ENCODE data around the gene SGPP2.

DNA sequence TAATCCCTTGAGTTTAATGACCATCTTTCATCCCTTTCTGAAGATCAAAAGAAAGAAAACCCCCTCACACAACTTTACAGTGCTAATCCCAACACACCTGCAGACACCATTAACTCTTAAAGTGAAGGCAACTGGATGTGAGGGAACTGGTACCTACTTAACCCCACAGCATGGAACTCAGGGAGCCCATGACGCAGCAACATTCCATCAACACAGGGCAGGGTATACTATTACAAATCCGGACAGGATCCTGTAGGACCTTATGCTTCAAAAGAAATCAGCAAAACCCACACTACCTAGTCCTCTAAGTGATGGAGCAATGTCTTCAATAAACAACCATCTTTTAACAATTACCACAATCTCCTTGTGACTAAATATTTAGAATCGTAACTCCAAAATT, 153.0 kb downstream of the SGPP2 start:
- TF ChIP-seq, protein P1, sequence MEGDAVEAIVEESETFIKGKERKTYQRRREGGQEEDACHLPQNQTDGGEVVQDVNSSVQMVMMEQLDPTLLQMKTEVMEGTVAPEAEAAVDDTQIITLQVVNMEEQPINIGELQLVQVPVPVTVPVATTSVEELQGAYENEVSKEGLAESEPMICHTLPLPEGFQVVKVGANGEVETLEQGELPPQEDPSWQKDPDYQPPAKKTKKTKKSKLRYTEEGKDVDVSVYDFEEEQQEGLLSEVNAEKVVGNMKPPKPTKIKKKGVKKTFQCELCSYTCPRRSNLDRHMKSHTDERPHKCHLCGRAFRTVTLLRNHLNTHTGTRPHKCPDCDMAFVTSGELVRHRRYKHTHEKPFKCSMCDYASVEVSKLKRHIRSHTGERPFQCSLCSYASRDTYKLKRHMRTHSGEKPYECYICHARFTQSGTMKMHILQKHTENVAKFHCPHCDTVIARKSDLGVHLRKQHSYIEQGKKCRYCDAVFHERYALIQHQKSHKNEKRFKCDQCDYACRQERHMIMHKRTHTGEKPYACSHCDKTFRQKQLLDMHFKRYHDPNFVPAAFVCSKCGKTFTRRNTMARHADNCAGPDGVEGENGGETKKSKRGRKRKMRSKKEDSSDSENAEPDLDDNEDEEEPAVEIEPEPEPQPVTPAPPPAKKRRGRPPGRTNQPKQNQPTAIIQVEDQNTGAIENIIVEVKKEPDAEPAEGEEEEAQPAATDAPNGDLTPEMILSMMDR (conservative IDR thresholded peaks at IDR 0.05 in 1 of 2, IDR thresholded peaks at IDR 0.05 in 1 of 2; ENCODE audit: extremely low read depth in 1 of 2, insufficient read depth in 1 of 2, low read depth in 1 of 2, low read length in 2 of 2) = no peak
- no peak for TF ChIP-seq EZH2 (IDR thresholded peaks at IDR 0.05; ENCODE audit: borderline replicate concordance, low read length)

All from mammary epithelial cell (primary cell).